NCI-H446 treated with DMSO at 0.1 percent for 48 hours (cell line): ENCODE data around the gene BNIP5.

Source experiments
- DNase-seq: peaks from one replicate; lab custom pipeline; 2025; lab: John Stamatoyannopoulos, UW

Gene BNIP5

DNA sequence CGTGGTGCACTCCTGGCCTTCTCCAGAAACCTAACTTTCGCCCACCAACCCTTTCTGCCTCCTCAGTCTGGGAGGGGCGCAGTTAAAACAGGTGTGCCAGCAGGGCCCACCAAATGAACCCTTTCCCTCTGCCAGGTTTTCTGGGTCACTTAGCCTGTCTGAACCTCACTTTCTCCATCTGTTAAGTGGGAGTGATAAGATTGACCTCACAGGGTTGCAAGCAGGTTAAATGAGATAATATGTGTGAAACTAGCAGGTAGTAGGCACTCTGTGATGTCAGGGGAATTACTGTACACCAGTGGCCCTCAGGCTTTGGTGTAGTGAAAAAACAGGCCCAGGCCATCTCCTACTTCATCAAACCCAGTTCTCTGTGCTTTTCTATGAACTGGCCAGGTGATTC, 14.1 kb downstream of the BNIP5 start:
- no peak for DNase-seq

DNA sequence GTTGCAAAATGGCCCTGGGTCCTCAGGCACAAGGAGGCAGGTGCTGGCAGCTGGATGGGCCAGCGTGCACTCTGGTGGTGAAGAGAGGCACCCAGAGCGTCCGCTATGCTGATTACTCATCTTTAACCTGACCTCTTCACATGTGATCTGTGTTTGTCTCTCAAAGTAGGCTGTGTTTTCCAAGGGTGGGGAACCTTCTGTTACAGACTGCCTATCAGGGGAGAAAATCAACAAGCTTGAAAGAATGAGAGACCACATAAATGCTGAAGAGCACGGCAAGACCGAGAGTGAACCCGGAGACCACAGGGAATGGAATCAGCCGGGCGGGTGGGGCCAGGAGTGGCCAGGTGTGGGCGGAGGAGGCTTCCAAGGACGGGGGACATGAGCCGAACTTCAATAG, 16.2 kb downstream of the BNIP5 start:
- no peak for DNase-seq

DNA sequence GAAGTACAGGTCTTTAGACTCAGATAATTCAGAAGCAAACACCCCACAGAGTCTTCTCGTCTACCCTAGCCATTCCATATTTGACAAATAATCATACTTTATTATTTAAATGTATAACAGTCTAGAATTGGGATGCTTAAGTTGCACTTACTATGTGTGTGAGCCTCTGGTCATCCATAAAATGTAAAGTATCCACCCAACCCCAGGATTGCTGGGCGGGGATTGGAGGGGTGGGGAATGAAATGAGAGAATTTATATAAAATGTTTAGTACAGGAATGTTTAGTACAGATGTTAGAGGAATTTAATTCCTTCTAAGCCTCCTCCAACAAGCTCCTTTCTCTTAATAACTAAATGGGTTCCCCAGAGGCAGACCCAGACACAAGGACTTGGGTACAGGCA, 16.9 kb downstream of the BNIP5 start:
- DNase-seq: no peak

DNA sequence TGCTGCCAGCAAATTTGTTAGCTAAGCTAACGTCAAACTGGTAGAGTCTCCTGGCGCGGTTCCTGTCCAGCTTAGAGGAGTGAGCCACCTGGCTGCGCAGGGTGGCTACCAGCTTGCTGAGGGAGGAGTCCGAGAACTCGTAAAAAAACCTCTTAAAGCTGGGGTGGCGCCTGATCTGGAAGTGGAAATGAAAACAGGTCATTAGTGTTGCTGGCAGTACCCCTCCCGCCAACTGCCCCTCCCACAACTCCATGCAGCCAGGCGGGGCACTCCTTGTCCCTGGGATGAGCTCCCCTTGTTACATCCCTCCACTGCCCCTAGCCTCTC, 17.3 kb downstream of the BNIP5 start:
- DNase-seq: no peak

DNA sequence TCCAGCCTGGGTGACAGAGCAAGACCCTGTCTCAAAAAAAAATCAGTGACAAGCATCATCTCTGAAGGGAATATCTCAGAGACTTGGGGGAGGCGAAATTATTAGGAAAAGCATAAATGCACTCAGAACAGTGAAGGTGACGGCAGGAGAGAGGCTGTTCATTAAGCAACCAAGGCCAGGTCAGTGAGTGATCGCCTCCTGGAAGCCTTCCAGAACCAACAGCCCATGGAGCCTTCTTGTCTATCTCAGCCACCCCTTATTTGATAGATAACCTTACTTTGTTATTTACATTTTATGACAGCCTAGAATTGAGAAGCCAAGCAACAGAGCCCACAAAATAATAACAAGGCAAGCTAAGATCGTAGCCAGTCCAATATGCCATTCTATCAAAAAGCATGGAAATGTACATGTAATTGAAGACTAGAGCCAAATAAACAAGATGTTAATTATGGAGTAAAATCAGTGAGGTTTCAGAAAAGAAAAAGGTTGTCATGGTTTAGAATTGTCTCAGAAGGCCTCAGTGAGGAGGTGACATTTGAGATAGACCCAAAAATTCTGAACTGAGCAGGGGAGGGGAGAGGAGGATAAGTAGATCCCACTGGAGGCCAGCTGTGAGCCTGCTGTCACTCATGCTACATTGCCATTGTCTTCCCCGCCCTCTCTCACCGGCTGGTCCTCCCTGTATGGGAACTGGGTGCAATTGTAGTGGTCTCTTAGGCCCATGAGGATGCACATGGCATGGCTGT, 17.8 kb downstream of the BNIP5 start:
- DNase-seq: peak; percentile 12

DNA sequence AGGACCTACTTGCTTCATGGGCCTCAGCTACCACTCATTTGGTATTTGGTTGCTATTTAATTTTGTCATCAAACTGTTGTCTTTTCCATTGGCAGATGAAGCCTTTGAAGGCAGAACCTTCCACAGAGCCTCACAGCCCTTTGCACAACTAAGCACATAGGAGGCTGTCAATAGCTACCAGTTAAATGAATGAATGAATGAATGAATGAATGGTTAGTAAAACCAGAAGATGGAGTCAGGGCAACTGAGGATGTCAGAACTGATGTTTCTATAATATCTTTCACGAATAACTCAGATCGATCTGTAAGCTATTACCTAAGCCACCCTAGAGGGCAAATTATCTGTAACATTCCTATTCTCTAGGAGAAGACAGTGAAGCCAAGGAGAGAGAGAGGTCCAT, 19.1 kb downstream of the BNIP5 start:
- DNase-seq: no peak

DNA sequence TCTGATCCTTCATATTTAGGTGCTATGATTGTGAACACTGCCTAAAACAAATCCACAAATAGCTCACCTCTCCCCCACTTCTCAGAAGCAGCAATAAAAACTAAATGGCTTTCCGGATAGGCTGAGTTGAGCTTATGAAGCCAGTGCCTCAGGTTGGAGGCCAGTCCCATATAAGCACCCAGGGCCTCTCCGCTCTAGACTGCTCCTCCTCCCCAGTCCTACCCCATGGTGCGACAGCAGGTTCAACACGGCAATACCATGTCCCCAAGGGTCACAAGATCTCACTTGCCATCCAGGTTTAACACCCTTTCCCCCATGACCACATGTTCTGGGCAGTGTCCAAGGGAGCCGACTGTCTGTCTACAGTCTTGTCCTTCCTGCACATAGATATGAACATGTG, 20.8 kb downstream of the BNIP5 start:
- DNase-seq: no peak

DNA sequence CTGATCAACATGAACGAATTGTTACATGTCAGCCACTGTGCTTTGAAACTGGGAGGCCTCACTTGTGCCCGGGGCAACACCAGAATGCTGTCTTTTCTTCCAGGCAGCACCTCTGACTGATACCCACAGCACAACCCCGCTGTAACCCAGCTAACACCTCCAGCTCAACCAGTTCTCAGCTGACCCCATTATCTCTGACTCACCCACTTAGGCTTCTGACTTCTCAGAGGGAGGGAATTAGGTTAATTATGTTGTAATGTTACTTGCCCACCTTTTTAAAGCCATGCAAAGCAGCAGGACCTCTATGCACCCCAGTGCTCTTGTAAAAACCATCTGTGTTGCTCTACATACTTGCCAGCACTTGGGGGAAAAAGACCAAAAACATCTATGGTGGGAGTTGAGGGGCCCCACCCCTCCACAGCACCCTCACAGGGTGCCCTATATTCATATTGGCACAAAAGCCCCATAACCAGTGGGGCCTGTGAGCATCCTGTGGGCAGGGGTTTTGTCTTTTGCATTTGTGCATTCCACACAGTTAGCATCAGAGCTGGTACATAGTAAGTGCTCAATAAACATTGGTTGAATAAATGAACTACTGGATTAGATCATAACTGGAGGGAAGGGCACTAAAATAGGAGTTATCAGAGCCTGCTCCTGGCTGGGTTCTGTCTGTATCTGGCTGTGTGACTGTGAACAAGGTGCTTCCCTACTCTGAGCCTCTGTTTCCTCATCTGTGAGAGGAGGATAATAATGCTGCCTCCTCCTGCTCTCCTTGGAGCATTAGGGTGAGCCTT, 22.3 kb downstream of the BNIP5 start:
- DNase-seq: no peak

DNA sequence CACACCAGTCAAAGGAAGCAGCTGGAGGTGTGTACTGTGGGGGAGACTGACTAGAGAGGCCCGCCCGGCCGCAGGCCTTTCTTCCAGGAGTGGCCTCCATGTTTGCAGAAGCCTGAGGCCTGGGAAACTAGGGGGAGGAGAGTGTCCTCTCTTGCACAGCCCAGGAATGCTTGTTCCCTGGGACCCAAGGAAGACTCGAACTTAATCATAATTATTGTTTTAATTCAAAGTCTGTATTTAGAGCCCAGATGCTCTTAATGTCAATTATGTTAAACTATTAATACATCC, 23.1 kb downstream of the BNIP5 start:
- DNase-seq: no peak

DNA sequence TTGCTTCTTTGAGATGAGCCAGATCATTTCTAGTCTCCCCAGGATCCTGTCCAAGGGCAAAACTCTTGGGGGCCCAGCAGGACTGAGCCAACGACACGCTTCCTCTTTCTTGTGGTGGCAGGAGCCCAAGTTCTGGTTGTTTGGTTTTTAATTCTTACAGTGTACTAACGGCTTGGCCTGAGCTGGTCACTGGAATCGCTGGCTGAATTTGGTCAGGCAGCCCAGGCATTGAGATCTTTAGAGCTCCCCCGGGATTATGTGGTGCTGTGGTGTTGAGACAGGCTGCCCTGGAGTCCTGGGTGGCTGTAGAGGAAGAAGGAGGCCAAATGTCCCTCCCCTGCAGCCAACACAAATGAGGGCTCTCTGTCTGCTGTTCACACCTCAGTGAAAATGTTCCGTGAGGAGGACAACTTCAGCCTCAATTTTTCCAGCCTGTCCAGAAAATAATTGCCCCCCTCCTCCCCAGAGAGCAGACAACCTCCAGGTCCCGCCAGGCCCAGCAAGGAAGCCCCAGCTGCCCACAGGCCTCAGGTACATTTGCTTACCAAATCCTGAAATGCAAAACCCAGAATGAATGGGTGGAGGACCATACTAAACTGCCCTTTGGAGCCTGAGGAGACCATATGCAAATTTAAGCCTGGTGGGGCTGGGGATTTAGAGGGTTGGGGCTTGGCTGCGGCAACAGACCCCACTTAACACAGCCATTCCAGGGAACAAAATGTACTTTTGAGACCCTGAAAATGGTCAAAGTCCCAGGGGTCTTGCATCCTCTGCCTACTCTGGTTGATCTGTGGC, 23.6 kb downstream of the BNIP5 start:
- DNase-seq: no peak

DNA sequence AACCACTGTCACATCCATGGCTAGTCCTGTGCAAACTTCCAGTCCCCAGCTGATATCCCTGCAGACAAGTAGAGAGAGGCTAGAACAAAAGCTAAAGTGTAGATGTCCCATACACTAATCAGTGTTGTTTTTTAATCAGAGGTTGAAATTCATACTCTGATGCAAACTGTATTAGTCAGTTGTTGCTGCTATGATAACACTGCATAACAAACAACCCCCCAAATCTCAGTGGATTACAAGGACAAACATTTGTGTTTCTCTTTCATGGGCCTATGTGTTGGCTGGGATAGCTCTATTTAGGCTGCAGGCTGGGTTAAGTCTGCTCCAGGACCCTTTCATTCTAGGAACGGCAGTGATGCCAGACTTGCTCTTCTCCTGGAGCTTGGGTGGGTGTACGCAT, 26.8 kb downstream of the BNIP5 start:
- DNase-seq: no peak

DNA sequence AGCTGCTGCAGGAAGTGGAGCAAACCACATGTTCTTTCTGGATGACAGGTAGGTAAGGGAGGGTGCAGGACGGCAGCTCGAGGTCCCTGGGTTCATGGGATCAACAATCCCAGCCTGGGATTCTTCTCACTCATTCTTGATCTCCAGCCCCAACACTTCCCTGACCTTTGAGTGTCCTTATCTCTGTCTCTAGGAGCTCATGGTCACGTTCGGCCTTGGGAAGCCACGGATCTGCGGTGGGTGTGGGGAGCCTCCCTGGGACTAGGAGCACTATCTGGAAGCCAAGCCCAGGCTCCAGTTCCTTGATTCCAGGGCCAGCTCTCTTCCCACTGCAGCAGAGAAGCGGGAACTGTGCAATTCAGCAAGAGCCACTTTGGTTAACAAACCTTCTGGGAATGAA, 27.5 kb downstream of the BNIP5 start:
- DNase-seq: no peak

DNA sequence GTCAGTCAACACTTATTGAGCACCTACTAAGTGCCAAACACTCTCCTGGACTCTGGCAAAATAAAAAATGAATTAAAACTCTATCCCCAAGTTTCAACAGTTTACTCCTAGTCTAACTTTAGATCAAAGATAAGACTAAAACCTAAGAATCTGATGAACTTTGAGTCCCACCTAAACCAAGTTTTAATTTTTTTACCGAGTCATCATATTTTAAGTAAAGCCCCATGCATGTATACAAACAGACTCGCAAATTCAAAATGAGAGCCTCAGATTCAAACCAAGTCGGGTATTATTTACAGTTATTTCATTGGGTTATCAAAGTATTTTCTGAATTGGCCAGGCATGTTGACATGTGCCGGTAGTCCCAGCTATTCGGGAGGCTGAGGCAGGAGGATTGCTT, 28.2 kb downstream of the BNIP5 start:
- no peak for DNase-seq

DNA sequence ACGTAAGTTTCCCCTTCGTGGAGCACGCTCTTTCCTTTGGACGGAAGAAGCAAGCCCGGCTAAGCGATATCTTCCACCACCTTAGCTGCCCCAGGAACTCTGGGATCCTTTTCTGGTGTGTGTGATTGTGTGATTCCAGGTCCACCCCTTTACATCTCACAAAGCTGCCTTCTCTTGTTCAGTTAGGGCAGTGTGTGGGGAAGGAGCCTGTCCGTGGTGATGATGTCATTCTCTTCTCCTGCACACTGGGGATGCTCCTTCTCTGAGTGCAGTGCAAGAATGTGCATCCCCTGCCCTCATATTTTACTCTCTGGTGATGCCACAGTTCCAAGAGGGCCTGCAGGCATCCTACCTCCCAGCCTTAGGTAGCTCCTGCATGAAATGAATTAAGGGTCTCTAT, 30.3 kb downstream of the BNIP5 start:
- DNase-seq: no peak

DNA sequence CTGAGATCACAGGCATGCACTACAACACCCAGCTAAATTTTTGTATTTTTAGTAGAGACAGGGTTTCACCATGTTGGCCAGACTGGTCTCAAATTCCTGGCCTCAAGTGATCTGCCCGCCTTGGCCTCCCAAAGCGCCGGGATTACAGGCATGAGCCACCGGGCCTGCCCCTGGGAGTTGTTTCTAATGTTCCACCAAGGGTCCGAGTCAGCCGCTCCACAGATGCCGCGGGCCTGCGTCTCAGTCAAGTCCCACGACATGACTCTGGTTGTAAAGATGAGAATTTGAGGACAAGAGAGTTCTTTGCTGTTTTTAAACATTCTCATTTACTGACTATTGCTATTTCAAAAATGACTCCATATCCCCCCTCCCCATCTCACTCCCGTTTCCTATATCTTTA, 30.8 kb downstream of the BNIP5 start:
- no peak for DNase-seq

DNA sequence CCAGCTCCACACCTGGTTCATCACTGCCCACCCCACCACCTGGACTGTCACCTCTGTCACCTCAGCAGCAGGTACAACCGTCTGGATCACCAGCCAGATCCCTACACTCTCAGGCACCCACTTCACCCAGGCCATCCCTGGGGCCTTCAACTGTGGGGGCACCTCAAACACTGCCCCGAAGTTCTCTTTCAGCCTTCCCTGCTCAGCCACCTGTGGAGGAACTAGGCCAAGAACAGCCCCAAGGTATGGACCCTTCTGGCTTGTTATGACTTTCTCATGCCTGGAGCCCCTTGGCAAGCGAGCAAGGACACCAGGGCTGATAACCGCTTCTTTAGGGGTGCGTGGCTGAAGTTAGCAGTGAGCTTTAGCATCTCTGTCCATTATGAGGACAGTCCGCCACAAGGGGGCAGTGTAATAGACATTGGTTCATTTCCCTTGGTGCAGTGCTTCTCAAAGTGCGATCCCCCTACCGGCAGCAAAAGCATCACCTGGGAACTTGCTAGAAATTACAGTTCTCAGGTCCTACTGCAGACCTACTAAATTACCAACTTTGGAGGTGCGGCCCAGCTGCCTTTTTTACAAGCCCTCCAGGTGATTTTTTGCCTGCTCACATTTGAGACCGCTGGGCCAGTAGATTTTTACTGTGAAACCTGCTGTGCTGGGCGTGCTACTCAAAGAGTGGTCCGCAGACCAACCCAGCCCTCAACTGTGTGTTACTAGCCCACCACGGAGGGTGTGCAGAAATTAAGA, 34.3 kb downstream of the BNIP5 start:
- peak; percentile 43 for DNase-seq

DNA sequence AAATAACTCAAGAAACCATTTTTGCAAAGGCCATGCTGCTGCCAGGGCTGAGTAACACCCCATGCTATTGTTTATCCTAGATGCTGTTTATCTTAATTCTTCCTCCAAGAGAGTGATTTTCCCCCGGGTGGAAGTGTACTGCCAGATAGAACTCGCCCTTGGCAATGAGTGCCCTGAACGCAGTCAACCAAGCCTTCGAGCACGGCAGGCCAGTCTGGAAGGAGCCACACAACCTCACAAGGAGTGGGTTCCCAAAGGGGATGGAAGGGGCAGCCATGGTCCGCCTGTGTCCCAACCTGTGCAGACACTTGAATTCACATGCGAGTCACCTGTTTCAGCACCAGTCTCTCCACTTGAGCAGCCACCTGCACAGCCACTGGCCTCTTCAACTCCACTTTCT, 34.9 kb downstream of the BNIP5 start:
- DNase-seq: no peak

DNA sequence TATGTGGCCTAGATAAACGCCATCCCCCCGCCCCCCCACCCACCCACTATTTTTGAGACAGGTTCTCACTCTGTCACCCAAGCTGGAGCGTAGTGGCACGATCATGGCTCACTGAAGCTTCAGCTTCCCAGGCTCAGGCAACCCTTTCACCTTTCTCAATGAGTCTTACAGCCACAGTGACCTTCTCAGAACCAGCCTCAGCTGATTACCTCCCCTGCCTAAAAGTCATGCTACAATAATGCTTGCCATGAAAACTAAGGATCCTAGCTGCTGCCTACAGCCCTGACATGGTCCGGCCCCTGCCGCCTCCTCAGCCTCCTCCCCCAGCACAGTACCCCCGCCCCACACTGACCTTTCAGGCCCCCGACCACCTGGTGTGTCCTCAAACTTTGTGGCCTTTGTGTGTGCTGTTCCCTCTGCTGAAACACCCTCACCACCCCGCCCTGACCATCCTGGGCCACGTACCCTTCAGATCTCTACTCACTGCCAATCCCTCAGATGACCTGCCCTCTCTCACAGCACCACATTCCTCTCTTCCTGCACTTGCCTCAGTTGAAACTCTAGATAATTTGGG, 35.5 kb downstream of the BNIP5 start:
- DNase-seq: no peak

DNA sequence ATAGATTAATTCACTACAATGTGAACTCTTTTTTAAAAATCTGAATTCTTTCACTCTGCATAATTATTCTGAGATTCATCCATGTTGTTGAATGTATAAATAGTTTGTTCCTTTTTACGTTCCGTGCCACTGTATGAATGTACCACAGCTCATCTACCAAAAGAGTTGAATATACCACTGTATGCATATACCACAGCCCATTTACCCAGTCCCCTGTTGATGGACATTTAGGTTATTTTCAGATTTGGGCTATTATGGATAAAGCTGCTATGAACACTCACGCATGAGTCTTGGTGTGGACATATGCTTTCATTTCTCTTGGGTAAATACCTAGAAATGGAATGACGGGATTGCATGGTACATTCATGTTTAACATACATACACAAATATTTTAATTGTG, 38.7 kb downstream of the BNIP5 start:
- no peak for DNase-seq

DNA sequence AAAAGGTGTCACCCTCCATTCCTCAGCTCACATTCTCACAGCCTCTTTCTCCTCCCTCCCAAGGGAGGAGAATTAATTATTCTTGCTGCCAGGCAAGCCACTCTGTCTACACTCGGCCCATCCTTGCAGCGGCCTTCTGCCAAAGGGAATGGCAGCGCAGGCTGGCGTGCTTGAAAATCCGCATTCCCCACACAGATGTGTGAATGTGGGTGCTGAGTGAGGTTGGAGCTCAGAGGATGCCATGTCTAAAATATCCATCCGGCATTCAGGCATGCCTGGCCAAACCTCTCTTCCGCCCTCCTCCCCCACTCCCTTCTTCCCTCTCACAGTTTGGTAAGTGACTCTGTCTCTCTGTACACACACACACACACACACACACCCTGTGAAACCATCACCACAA, 39.2 kb downstream of the BNIP5 start:
- DNase-seq: no peak

DNA sequence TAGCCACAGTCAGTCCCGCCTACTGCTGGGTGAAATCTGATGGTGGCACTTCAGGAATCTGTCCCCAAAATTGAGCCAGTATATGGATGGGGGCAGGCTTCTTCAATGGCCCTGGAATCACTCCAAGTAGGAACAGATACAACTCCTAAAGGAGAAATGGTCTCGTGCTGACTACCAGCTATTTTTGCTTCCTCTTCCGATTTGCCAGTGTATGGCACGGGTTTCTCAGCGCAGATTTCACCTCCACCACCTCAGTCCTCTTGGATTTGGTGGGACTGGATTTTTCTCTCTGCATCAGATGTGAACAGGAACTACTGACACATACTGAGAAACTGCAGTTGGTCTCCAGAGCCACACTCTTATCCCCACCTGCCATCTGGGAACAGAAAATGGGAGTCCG, 39.6 kb downstream of the BNIP5 start:
- DNase-seq: no peak

DNA sequence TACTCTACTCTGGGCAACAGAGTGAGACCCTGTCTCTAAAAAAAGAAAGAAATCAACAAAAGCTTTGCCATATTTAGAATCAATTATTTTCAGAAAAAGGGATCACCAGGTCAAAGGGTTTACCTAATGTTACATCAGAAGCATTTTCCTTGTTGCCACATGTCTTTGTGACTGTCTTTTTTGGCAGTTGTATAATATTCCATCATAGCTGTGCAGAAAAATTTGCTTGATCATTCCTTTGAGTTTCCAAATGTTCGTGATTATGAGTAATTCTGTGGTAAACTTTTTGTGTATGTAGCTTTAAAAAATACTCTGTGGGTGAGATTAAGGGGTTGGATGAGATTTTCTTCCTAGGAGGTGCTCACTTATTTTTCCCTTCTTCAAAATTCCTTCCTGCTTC, 40.4 kb downstream of the BNIP5 start:
- DNase-seq: no peak
